HL-60 (cell line): ENCODE results near the gene QSOX2.

ENCODE experiments used
- DNase-seq, 2 experiments: peaks; one replicate each; pipeline ENCODE4 v3.0.0-alpha.2; 2010 to 2020; ENCODE audit warnings: low read depth in 1 of 2, low spot score in 1 of 2
- H3K27ac ChIP-seq: fragments of 250-450 bp; sonication (Bioruptor Pico); replicated peaks from 2 replicates; pipeline ENCODE4 v1.5.1; 2020; ENCODE audit warnings: mild to moderate bottlenecking, moderate library complexity
- H3K27me3 ChIP-seq: fragments of 250-450 bp; sonication (Bioruptor Pico); 2 replicates; pipeline ENCODE4 v1.5.1; 2021; ENCODE audit warnings: mild to moderate bottlenecking, moderate library complexity; ENCODE audit not compliant: insufficient read depth, poor library complexity, severe bottlenecking
- H3K4me3 ChIP-seq: replicated peaks from 2 replicates; pipeline ENCODE4 v1.5.1; 2011; ENCODE audit warnings: mild to moderate bottlenecking, control low read depth, low read length; ENCODE audit not compliant: insufficient read depth
- GABPA ChIP-seq: IDR thresholded peaks from 2 replicates; pipeline ENCODE4 v1.6.1; 2012; ENCODE audit warnings: low read depth
- POLR2AphosphoS5 ChIP-seq: IDR thresholded peaks from 2 replicates; pipeline ENCODE4 v1.6.1; 2012; ENCODE audit warnings: low read depth
- SPI1 ChIP-seq: IDR thresholded peaks from 2 replicates; pipeline ENCODE4 v1.6.1; 2012; ENCODE audit warnings: low read depth, mild to moderate bottlenecking, borderline replicate concordance
- TF ChIP-seq, protein P1 (sequence below): IDR thresholded peaks from one replicate; pipeline ENCODE4 v1.5.1; 2011; ENCODE audit warnings: low read length, control low read depth, inconsistent platforms; ENCODE audit not compliant: insufficient read depth
- TF ChIP-seq, protein P2 (sequence below): IDR thresholded peaks from 2 replicates; pipeline ENCODE4 v1.6.1; 2012; ENCODE audit warnings: low read depth; ENCODE audit not compliant: insufficient replicate concordance

Gene QSOX2

GRCh38 chr9:136226680-136227407 is 18.8 kb downstream of the QSOX2 start:
- H3K27ac ChIP-seq: no peak overlapping the region
- no peak overlapping the region for H3K4me3 ChIP-seq
- no peaks in the 10 kb centered on the region for H3K27me3 ChIP-seq
- no peak for DNase-seq
- TF ChIP-seq POLR2AphosphoS5: no peak
- TF ChIP-seq GABPA: no peak
- TF ChIP-seq SPI1: no peak
- TF ChIP-seq, protein P1, sequence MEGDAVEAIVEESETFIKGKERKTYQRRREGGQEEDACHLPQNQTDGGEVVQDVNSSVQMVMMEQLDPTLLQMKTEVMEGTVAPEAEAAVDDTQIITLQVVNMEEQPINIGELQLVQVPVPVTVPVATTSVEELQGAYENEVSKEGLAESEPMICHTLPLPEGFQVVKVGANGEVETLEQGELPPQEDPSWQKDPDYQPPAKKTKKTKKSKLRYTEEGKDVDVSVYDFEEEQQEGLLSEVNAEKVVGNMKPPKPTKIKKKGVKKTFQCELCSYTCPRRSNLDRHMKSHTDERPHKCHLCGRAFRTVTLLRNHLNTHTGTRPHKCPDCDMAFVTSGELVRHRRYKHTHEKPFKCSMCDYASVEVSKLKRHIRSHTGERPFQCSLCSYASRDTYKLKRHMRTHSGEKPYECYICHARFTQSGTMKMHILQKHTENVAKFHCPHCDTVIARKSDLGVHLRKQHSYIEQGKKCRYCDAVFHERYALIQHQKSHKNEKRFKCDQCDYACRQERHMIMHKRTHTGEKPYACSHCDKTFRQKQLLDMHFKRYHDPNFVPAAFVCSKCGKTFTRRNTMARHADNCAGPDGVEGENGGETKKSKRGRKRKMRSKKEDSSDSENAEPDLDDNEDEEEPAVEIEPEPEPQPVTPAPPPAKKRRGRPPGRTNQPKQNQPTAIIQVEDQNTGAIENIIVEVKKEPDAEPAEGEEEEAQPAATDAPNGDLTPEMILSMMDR: no peak
- TF ChIP-seq, protein P2, sequence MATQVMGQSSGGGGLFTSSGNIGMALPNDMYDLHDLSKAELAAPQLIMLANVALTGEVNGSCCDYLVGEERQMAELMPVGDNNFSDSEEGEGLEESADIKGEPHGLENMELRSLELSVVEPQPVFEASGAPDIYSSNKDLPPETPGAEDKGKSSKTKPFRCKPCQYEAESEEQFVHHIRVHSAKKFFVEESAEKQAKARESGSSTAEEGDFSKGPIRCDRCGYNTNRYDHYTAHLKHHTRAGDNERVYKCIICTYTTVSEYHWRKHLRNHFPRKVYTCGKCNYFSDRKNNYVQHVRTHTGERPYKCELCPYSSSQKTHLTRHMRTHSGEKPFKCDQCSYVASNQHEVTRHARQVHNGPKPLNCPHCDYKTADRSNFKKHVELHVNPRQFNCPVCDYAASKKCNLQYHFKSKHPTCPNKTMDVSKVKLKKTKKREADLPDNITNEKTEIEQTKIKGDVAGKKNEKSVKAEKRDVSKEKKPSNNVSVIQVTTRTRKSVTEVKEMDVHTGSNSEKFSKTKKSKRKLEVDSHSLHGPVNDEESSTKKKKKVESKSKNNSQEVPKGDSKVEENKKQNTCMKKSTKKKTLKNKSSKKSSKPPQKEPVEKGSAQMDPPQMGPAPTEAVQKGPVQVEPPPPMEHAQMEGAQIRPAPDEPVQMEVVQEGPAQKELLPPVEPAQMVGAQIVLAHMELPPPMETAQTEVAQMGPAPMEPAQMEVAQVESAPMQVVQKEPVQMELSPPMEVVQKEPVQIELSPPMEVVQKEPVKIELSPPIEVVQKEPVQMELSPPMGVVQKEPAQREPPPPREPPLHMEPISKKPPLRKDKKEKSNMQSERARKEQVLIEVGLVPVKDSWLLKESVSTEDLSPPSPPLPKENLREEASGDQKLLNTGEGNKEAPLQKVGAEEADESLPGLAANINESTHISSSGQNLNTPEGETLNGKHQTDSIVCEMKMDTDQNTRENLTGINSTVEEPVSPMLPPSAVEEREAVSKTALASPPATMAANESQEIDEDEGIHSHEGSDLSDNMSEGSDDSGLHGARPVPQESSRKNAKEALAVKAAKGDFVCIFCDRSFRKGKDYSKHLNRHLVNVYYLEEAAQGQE: no peak

- no peak overlapping the region for H3K4me3 ChIP-seq
- no peaks in the 10 kb centered on the region for H3K27me3 ChIP-seq
- TF ChIP-seq, protein P1: peak; percentile 91
- TF ChIP-seq GABPA (no peak), POLR2AphosphoS5 (0 out of 2 replicates have a peak, but pooled peaks have one; percentile 5)
- DNase-seq: peak; percentile 50 to 78
- H3K27ac ChIP-seq: no peak overlapping the region
Observed at GRCh38 chr9:136225748-136226679, 19.6 kb downstream of the QSOX2 start.

DNA sequence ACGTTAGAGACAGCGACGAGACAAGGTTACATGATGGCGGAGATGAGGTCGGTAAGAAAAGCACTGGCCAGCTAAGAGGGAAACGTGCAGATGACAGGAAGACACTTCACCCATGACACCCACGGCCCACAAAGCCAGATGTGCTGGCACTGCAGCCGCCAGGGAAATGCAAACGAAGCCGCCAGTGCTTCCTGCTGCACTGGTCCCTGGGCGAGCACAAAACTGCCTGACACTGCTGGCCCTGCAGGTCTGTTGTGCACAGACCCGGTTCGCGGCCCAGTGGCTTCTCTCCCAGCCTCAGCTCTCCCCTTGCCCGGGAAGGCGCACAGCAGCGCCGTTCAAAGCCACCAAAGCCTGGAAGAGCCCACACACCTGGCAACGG is 20.3 kb downstream of the QSOX2 start:
- no peak overlapping the region for H3K27ac ChIP-seq
- TF ChIP-seq GABPA: no peak
- TF ChIP-seq, protein P1: no peak
- no peak for TF ChIP-seq POLR2AphosphoS5
- TF ChIP-seq SPI1: no peak
- TF ChIP-seq, protein P2: no peak
- no peaks in the 10 kb centered on the region for H3K27me3 ChIP-seq
- DNase-seq: no peak
- H3K4me3 ChIP-seq: no peak overlapping the region
